ENCODE measurements around the gene PAPPA. TPM values are rescaled to one million over a fixed set of nuclear protein-coding genes. Genes with fewer than 3 reads are reported as not detected.
A peak's percentile ranks its signal among the peaks of the same experiment; 100 is the strongest.

The PAPPA gene
- total RNA-seq, 1 experiment from 2014 or later = 3.9 TPM

GRCh38 chr9:116168231-116168630, 14.6 kb downstream of the PAPPA start:
- Histone ChIP-seq H3K79me2 (ENCODE audit: low read depth) (no peaks in the 10 kb centered on the region), H3K27me3 (ENCODE audit: insufficient read depth, low read depth) (no peaks in the 10 kb centered on the region), H3K4me3 (no peak overlapping the region), H3K4me1 (replicated peaks; ENCODE audit: insufficient read depth) (no peaks in the 10 kb centered on the region), H4K20me1 (ENCODE audit: insufficient read depth) (no peaks in the 10 kb centered on the region), H3K27ac (no peak overlapping the region), H3K36me3 (ENCODE audit: low read depth) (no peaks in the 10 kb centered on the region), H3F3A (ENCODE audit: insufficient read depth, low read depth) (no peaks in the 10 kb centered on the region), H3K9me3 (ENCODE audit: insufficient read depth, low read depth) (peaks cover 10% of the 10 kb centered on the region), H3K9me2 (ENCODE audit: insufficient read depth) (no peaks in the 10 kb centered on the region; the same call in 1 of the 2 replicates), H2AFZ (no peak overlapping the region), H3K4me2 (no peak overlapping the region)
- intact Hi-C loops (cut with micrococcal nuclease; ENCODE audit: unreplicated experiment) = no loop called here
- ChIA-PET POLR2A (ENCODE audit: unreplicated experiment) (no interaction called here), CTCF (no interaction called here)
- TF ChIP-seq CTCF (conservative IDR thresholded peaks at IDR 0.05) (no peak), EZH2 (IDR thresholded peaks at IDR 0.05; ENCODE audit: low read depth) (no peak)
- DNase-seq = no peak
- no TSS peak for BruUV-seq (replicated peaks)

GRCh38 chr9:116172216-116172615, 18.6 kb downstream of the PAPPA start:
- ChIA-PET POLR2A (ENCODE audit: unreplicated experiment) (no interaction called here), CTCF (no interaction called here)
- DNase-seq = no peak
- H3K4me1 ChIP-seq (replicated peaks; ENCODE audit: insufficient read depth) = peaks cover 27% of the 10 kb centered on the region
- no peaks in the 10 kb centered on the region for H4K20me1 ChIP-seq (ENCODE audit: insufficient read depth)
- H3K27ac ChIP-seq = no peak overlapping the region
- no peaks in the 10 kb centered on the region for H3K9me3 ChIP-seq (ENCODE audit: insufficient read depth, low read depth)
- BruUV-seq (replicated peaks) = no TSS peak
- H3K36me3 ChIP-seq (ENCODE audit: low read depth) = no peaks in the 10 kb centered on the region
- intact Hi-C loops (cut with micrococcal nuclease; ENCODE audit: unreplicated experiment) = no loop called here
- TF ChIP-seq EZH2 (IDR thresholded peaks at IDR 0.05; ENCODE audit: low read depth) = no peak
- TF ChIP-seq CTCF (conservative IDR thresholded peaks at IDR 0.05) = no peak
- H3K79me2 ChIP-seq (ENCODE audit: low read depth) = no peaks in the 10 kb centered on the region
- H3F3A ChIP-seq (ENCODE audit: insufficient read depth, low read depth) = no peaks in the 10 kb centered on the region
- no peaks in the 10 kb centered on the region; the same call in 1 of the 2 replicates for H3K9me2 ChIP-seq (ENCODE audit: insufficient read depth)
- no peak overlapping the region for H2AFZ ChIP-seq
- no peak overlapping the region for H3K4me3 ChIP-seq
- H3K27me3 ChIP-seq (ENCODE audit: insufficient read depth, low read depth) = no peaks in the 10 kb centered on the region
- no peak overlapping the region for H3K4me2 ChIP-seq

GRCh38 chr9:116174347-116174746, 20.8 kb downstream of the PAPPA start:
- BruUV-seq (replicated peaks) = no TSS peak
- Histone ChIP-seq H3F3A (ENCODE audit: insufficient read depth, low read depth) (no peaks in the 10 kb centered on the region), H3K79me2 (ENCODE audit: low read depth) (no peaks in the 10 kb centered on the region), H3K4me3 (no peak overlapping the region), H4K20me1 (ENCODE audit: insufficient read depth) (no peaks in the 10 kb centered on the region), H3K4me2 (no peak overlapping the region), H3K27ac (no peak overlapping the region), H3K36me3 (ENCODE audit: low read depth) (no peaks in the 10 kb centered on the region), H3K9me3 (ENCODE audit: insufficient read depth, low read depth) (no peaks in the 10 kb centered on the region), H2AFZ (no peak overlapping the region), H3K9me2 (ENCODE audit: insufficient read depth) (no peaks in the 10 kb centered on the region; the same call in 1 of the 2 replicates), H3K27me3 (ENCODE audit: insufficient read depth, low read depth) (no peaks in the 10 kb centered on the region), H3K4me1 (replicated peaks; ENCODE audit: insufficient read depth) (peaks cover 27% of the 10 kb centered on the region)
- intact Hi-C loops (cut with micrococcal nuclease; ENCODE audit: unreplicated experiment) = no loop called here
- ChIA-PET CTCF (no interaction called here), POLR2A (ENCODE audit: unreplicated experiment) (no interaction called here)
- peak in 1 of 2 experiments; percentile 27 for DNase-seq
- TF ChIP-seq EZH2 (IDR thresholded peaks at IDR 0.05; ENCODE audit: low read depth) = no peak

DNA sequence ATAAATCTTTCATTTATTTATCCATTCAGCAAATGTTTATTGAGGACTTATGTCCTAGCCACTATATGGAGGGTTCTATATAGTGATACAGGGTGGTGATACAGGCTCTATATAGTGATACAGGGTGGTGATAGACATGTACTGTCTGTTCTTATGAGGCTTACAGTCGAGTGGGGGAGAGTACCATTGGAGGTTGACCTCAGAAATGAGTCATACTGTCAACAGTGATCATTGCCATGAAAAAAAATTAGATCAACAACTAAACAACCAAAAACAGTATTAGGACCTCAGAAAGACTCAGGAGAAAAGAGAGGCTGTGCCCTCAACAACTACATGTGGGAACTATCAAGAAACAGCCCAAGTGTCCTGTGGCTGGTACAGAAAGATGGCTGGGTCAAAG, 22.0 kb downstream of the PAPPA start:
- Histone ChIP-seq H3K4me3 (no peak overlapping the region), H3K4me1 (replicated peaks; ENCODE audit: insufficient read depth) (peaks cover 27% of the 10 kb centered on the region), H3K27me3 (ENCODE audit: insufficient read depth, low read depth) (no peaks in the 10 kb centered on the region), H3K9me2 (ENCODE audit: insufficient read depth) (no peaks in the 10 kb centered on the region), H3K9me3 (ENCODE audit: insufficient read depth, low read depth) (no peaks in the 10 kb centered on the region), H2AFZ (no peak overlapping the region), H3K4me2 (peak overlapping the region; percentile 32; the same call in 1 of the 2 replicates), H3K36me3 (ENCODE audit: low read depth) (no peaks in the 10 kb centered on the region), H3F3A (ENCODE audit: insufficient read depth, low read depth) (no peaks in the 10 kb centered on the region), H3K79me2 (ENCODE audit: low read depth) (no peaks in the 10 kb centered on the region), H3K27ac (no peak overlapping the region), H4K20me1 (ENCODE audit: insufficient read depth) (no peaks in the 10 kb centered on the region)
- DNase-seq = no peak
- no TSS peak for BruUV-seq (replicated peaks)
- intact Hi-C loops (cut with micrococcal nuclease; ENCODE audit: unreplicated experiment) = no loop called here
- ChIA-PET CTCF (no interaction called here), POLR2A (ENCODE audit: unreplicated experiment) (no interaction called here)
- no peak for TF ChIP-seq EZH2 (IDR thresholded peaks at IDR 0.05; ENCODE audit: low read depth)
- no peak for TF ChIP-seq CTCF (conservative IDR thresholded peaks at IDR 0.05)

Measured in PC-9 (cell line).